Measurements from ENCODE around the gene CTSS. TPM values are rescaled to one million over a fixed set of nuclear protein-coding genes. Genes with fewer than 3 reads are reported as not detected.

CTSS gene
- total and polyA plus RNA-seq, 8 donors: 6.5 to 126 (median 9.6) TPM

GRCh38 chr1:150764617-150765101 is 919 bp downstream of the CTSS start:
- no peak for DNase-seq
- peaks cover 0 to 9% (median 0%) of the 10 kb centered on the region in 3 donors for H3K4me1 ChIP-seq

GRCh38 chr1:150763018-150763417 is 2.6 kb downstream of the CTSS start:
- FAIRE-seq (no peak), ATAC-seq (no peak), DNase-seq (no peak)
- Histone ChIP-seq H3K36me3 (no peaks in the 10 kb centered on the region), H3K27ac (no peak overlapping the region), H3K27me3 (no peaks in the 10 kb centered on the region), H3K9me3 (no peaks in the 10 kb centered on the region), H3K4me3 (no peak overlapping the region), H3K4me1 (peaks cover 0 to 9% (median 0%) of the 10 kb centered on the region in 3 donors)
- no peak for TF ChIP-seq CTCF (IDR thresholded peaks at IDR 0.05)
- intact Hi-C loops (cut with DNase I): no loop called here
- 79 to 83% methylated on average over 3 of the region's 3 CpGs for WGBS, 2 donors

More at GRCh38 chr1:150764617-150765101, 919 bp downstream of the CTSS start:
- H3K4me3 ChIP-seq: peak overlapping the region in 3 of 4 donors; percentile 5 to 39 (median 13)
- TF ChIP-seq CTCF (IDR thresholded peaks at IDR 0.05): no peak
- no peaks in the 10 kb centered on the region for H3K9me3 ChIP-seq
- peak in 3 of 4 donors; percentile 51 to 79 (median 75) for ATAC-seq
- FAIRE-seq: no peak
- intact Hi-C loops (cut with DNase I): no loop called here
- 53 to 55% methylated on average over 2 of the region's 2 CpGs for WGBS, 2 donors
- H3K36me3 ChIP-seq: no peaks in the 10 kb centered on the region
- H3K27me3 ChIP-seq: no peaks in the 10 kb centered on the region
- H3K27ac ChIP-seq: peak overlapping the region in 2 of 4 donors; percentile 83 to 87

GRCh38 chr1:150762552-150762951 is 3.0 kb downstream of the CTSS start:
- intact Hi-C loops (cut with DNase I): no loop called here
- Histone ChIP-seq H3K4me3 (no peak overlapping the region), H3K4me1 (peaks cover 0 to 9% (median 0%) of the 10 kb centered on the region in 3 donors), H3K9me3 (no peaks in the 10 kb centered on the region), H3K27me3 (no peaks in the 10 kb centered on the region), H3K36me3 (no peaks in the 10 kb centered on the region), H3K27ac (no peak overlapping the region)
- ATAC-seq: no peak
- whole genome bisulfite sequencing, 2 donors: 89 to 94% methylated on average over 2 of the region's 2 CpGs
- no peak for FAIRE-seq
- DNase-seq: no peak
- TF ChIP-seq CTCF (IDR thresholded peaks at IDR 0.05): no peak

- FAIRE-seq (no peak), DNase-seq (no peak), ATAC-seq (no peak)
- no peak overlapping the region for H3K4me3 ChIP-seq
- WGBS, 2 donors: 96 to 100% methylated on average over 1 of the region's 1 CpG
- peaks cover 0 to 9% (median 0%) of the 10 kb centered on the region in 3 donors for H3K4me1 ChIP-seq
- no peaks in the 10 kb centered on the region for H3K9me3 ChIP-seq
- intact Hi-C loops (cut with DNase I): no loop called here
- H3K27me3 ChIP-seq: no peaks in the 10 kb centered on the region
- TF ChIP-seq CTCF (IDR thresholded peaks at IDR 0.05): no peak
- no peak overlapping the region for H3K27ac ChIP-seq
- no peaks in the 10 kb centered on the region for H3K36me3 ChIP-seq
Observed at GRCh38 chr1:150761801-150762200, 3.8 kb downstream of the CTSS start.

- Histone ChIP-seq H3K4me1 (peaks cover 0 to 9% (median 0%) of the 10 kb centered on the region in 3 donors), H3K4me3 (no peak overlapping the region), H3K27ac (no peak overlapping the region), H3K9me3 (no peaks in the 10 kb centered on the region), H3K36me3 (no peaks in the 10 kb centered on the region), H3K27me3 (no peaks in the 10 kb centered on the region)
- DNase-seq (no peak), FAIRE-seq (no peak), ATAC-seq (no peak)
- intact Hi-C loops (cut with DNase I): no loop called here
- WGBS, 2 donors: 84 to 85% methylated on average over 3 of the region's 3 CpGs
- no peak for TF ChIP-seq CTCF (IDR thresholded peaks at IDR 0.05)
Observed at GRCh38 chr1:150760013-150760412, 5.6 kb downstream of the CTSS start.

Measured in pancreas (tissue), 10 donors.